Mesendoderm (in vitro differentiated cells): ENCODE results near the gene KLK14.

ENCODE experiments used
- DNase-seq: peaks from one replicate; pipeline ENCODE4 v3.0.0; 2013
- H2AK5ac ChIP-seq: 2 replicates; pipeline ENCODE4 v1.6.1; 2013; ENCODE audit warnings: low read length, inconsistent platforms
- H2BK120ac ChIP-seq: 2 replicates; pipeline ENCODE4 v1.6.1; 2013; ENCODE audit warnings: low read depth, mild to moderate bottlenecking, low read length, moderate library complexity, mixed read lengths
- H2BK15ac ChIP-seq: replicated peaks from 2 replicates; pipeline ENCODE4 v1.6.1; 2013; ENCODE audit warnings: low read depth, mild to moderate bottlenecking, moderate library complexity
- H2BK5ac ChIP-seq: 2 replicates; pipeline ENCODE4 v1.6.1; 2013; ENCODE audit warnings: low read length, inconsistent platforms
- H3K18ac ChIP-seq: 2 replicates; pipeline ENCODE4 v1.6.1; 2013; ENCODE audit warnings: mild to moderate bottlenecking, low read length, mixed read lengths
- H3K23ac ChIP-seq: one replicate; pipeline ENCODE4 v1.6.1; 2013; ENCODE audit warnings: low read length
- H3K27ac ChIP-seq: 2 replicates; pipeline ENCODE4 v1.5.1; 2013; ENCODE audit warnings: low read depth, mild to moderate bottlenecking, inconsistent platforms, low read length, moderate library complexity
- H3K27me3 ChIP-seq: 2 replicates; pipeline ENCODE4 v1.6.1; 2013; ENCODE audit warnings: low read length, control low read depth, mild to moderate bottlenecking, inconsistent platforms; ENCODE audit not compliant: insufficient read depth, poor library complexity
- H3K36me3 ChIP-seq: 2 replicates; pipeline ENCODE4 v1.6.1; 2013; ENCODE audit warnings: low read length, inconsistent platforms; ENCODE audit not compliant: control insufficient read depth, insufficient read depth
- H3K4ac ChIP-seq: one replicate; pipeline ENCODE4 v1.6.1; 2013; ENCODE audit warnings: low read depth, mild to moderate bottlenecking, low read length, moderate library complexity
- H3K4me1 ChIP-seq: 2 replicates; pipeline ENCODE4 v1.6.1; 2013; ENCODE audit warnings: low read depth, low read length, inconsistent platforms; ENCODE audit not compliant: control insufficient read depth
- H3K4me2 ChIP-seq: 2 replicates; pipeline ENCODE4 v1.6.1; 2013; ENCODE audit warnings: low read length
- H3K4me3 ChIP-seq: 2 replicates; pipeline ENCODE4 v1.5.1; 2013; ENCODE audit warnings: mild to moderate bottlenecking, low read length
- H3K56ac ChIP-seq: one replicate; pipeline ENCODE4 v1.6.1; 2013; ENCODE audit warnings: low read length
- H3K79me1 ChIP-seq: 2 replicates; pipeline ENCODE4 v1.6.1; 2013; ENCODE audit warnings: low read length, inconsistent platforms
- H3K79me2 ChIP-seq: 2 replicates; pipeline ENCODE4 v1.6.1; 2013; ENCODE audit warnings: mild to moderate bottlenecking, low read length; ENCODE audit not compliant: control insufficient read depth, insufficient read depth
- H3K9ac ChIP-seq: 2 replicates; pipeline ENCODE4 v1.6.1; 2013; ENCODE audit warnings: low read length, inconsistent platforms
- H4K5ac ChIP-seq: one replicate; pipeline ENCODE4 v1.6.1; 2013; ENCODE audit warnings: low read length
- H4K8ac ChIP-seq: one replicate; pipeline ENCODE4 v1.6.1; 2013; ENCODE audit warnings: low read depth, mild to moderate bottlenecking, control low read depth, low read length, moderate library complexity
- WGBS: extraction: QIAGEN DNeasy Blood & Tissue Kit; methylation state at CpG from one replicate; pipeline ENCODE4 v1.1.7; 2013; ENCODE audit warnings: low lambda C conversion rate, missing lambda C conversion rate; ENCODE audit not compliant: insufficient coverage; ENCODE audit errors: extremely low coverage; 5-methylcytosine and 5-hydroxymethylcytosine counted together

Gene KLK14

GRCh38 chr19:51127032-51127431 lies 44.3 kb upstream of the KLK14 start:
- no peak overlapping the region for H2BK15ac ChIP-seq
- H3K9ac ChIP-seq, result no peak overlapping the region
- no peaks in the 10 kb centered on the region for H3K27me3 ChIP-seq
- H2AK5ac ChIP-seq, result no peak overlapping the region
- no CpG with 5 or more reads among the region's 6 CpGs for WGBS
- H3K4ac ChIP-seq, result no peak overlapping the region
- H3K23ac ChIP-seq, result no peak overlapping the region
- no peak overlapping the region for H3K27ac ChIP-seq
- H3K4me2 ChIP-seq, result no peak overlapping the region
- no peak overlapping the region for H3K18ac ChIP-seq
- no peaks in the 10 kb centered on the region for H3K79me2 ChIP-seq
- H2BK5ac ChIP-seq, result no peak overlapping the region
- no peaks in the 10 kb centered on the region for H3K79me1 ChIP-seq
- H3K4me1 ChIP-seq, result no peaks in the 10 kb centered on the region
- no peak overlapping the region for H3K4me3 ChIP-seq
- H3K56ac ChIP-seq, result no peak overlapping the region
- no peak overlapping the region for H4K8ac ChIP-seq
- H2BK120ac ChIP-seq, result no peak overlapping the region
- DNase-seq, result no peak
- no peaks in the 10 kb centered on the region for H3K36me3 ChIP-seq
- no peak overlapping the region for H4K5ac ChIP-seq

- H3K79me2 ChIP-seq, result no peaks in the 10 kb centered on the region
- H2AK5ac ChIP-seq, result no peak overlapping the region
- no peak overlapping the region for H4K5ac ChIP-seq
- no peak overlapping the region for H3K4me2 ChIP-seq
- no peak overlapping the region for H2BK120ac ChIP-seq
- no peak overlapping the region for H3K4me3 ChIP-seq
- H3K36me3 ChIP-seq, result no peaks in the 10 kb centered on the region
- H3K27ac ChIP-seq, result no peak overlapping the region
- no peak overlapping the region for H3K9ac ChIP-seq
- no peak overlapping the region for H3K18ac ChIP-seq
- H3K79me1 ChIP-seq, result no peaks in the 10 kb centered on the region
- no peak for DNase-seq
- no peak overlapping the region for H4K8ac ChIP-seq
- H3K56ac ChIP-seq, result no peak overlapping the region
- H3K4me1 ChIP-seq, result no peaks in the 10 kb centered on the region
- H2BK15ac ChIP-seq, result no peak overlapping the region
- H3K27me3 ChIP-seq, result no peaks in the 10 kb centered on the region
- H3K23ac ChIP-seq, result no peak overlapping the region
- no peak overlapping the region for H2BK5ac ChIP-seq
- no CpG with 5 or more reads among the region's 16 CpGs for WGBS
- H3K4ac ChIP-seq, result no peak overlapping the region
Observed at GRCh38 chr19:51125421-51126075, 42.9 kb upstream of the KLK14 start.

GRCh38 chr19:51124729-51125128 lies 42.0 kb upstream of the KLK14 start, which contains the start of gene SIGLEC9:
Gene SIGLEC9, plus strand, starts transcription at chr19:51124906. Its CDS starts 69 bp downstream, at chr19:51124975.
- no peak within 1 kb of the TSS for H3K27ac ChIP-seq
- H3K4me1 ChIP-seq, result no peaks in the 10 kb centered on the region
- no peaks in the 10 kb centered on the region for H3K36me3 ChIP-seq
- H3K9ac ChIP-seq, result no peak within 1 kb of the TSS
- H4K8ac ChIP-seq, result no peak within 1 kb of the TSS
- no peak within 1 kb of the TSS for H3K4ac ChIP-seq
- H3K4me2 ChIP-seq, result no peak within 1 kb of the TSS
- no peak within 1 kb of the TSS for H2BK5ac ChIP-seq
- H2BK15ac ChIP-seq, result no peak within 1 kb of the TSS
- H2AK5ac ChIP-seq, result no peak within 1 kb of the TSS
- H3K56ac ChIP-seq, result no peak within 1 kb of the TSS
- no peak within 1 kb of the TSS for H3K4me3 ChIP-seq
- H3K79me1 ChIP-seq, result no peaks in the 10 kb centered on the region
- H3K79me2 ChIP-seq, result no peaks in the 10 kb centered on the region
- no peak within 1 kb of the TSS for H2BK120ac ChIP-seq
- no peak within 1 kb of the TSS for H3K23ac ChIP-seq
- no CpG with 5 or more reads among the region's 14 CpGs for WGBS
- no peak within 1 kb of the TSS for H4K5ac ChIP-seq
- no peaks in the 10 kb centered on the region for H3K27me3 ChIP-seq
- no peak for DNase-seq
- H3K18ac ChIP-seq, result no peak within 1 kb of the TSS

GRCh38 chr19:51124216-51124615 lies 41.5 kb upstream of the KLK14 start:
- Histone ChIP-seq H4K8ac (no peak overlapping the region), H3K9ac (no peak overlapping the region), H2BK15ac (no peak overlapping the region), H2BK5ac (no peak overlapping the region), H3K4me2 (no peak overlapping the region), H3K79me2 (no peaks in the 10 kb centered on the region), H3K56ac (no peak overlapping the region), H3K27me3 (no peaks in the 10 kb centered on the region), H3K79me1 (no peaks in the 10 kb centered on the region), H3K4me1 (no peaks in the 10 kb centered on the region), H4K5ac (no peak overlapping the region), H3K18ac (no peak overlapping the region), H2AK5ac (no peak overlapping the region), H3K27ac (no peak overlapping the region), H3K36me3 (no peaks in the 10 kb centered on the region), H3K4ac (no peak overlapping the region), H2BK120ac (no peak overlapping the region), H3K23ac (no peak overlapping the region), H3K4me3 (no peak overlapping the region)
- DNase-seq, result no peak
- no CpG with 5 or more reads among the region's 9 CpGs for WGBS

GRCh38 chr19:51123802-51124201 lies 41.1 kb upstream of the KLK14 start:
- no peak for DNase-seq
- Histone ChIP-seq H3K27ac (no peak overlapping the region), H4K5ac (no peak overlapping the region), H3K79me1 (no peaks in the 10 kb centered on the region), H3K36me3 (no peaks in the 10 kb centered on the region), H3K56ac (no peak overlapping the region), H3K4me2 (no peak overlapping the region), H3K4me3 (no peak overlapping the region), H2BK5ac (no peak overlapping the region), H2BK15ac (no peak overlapping the region), H3K27me3 (no peaks in the 10 kb centered on the region), H3K18ac (no peak overlapping the region), H2BK120ac (no peak overlapping the region), H2AK5ac (no peak overlapping the region), H3K23ac (no peak overlapping the region), H3K4ac (no peak overlapping the region), H4K8ac (no peak overlapping the region), H3K79me2 (no peaks in the 10 kb centered on the region), H3K9ac (no peak overlapping the region), H3K4me1 (no peaks in the 10 kb centered on the region)
- WGBS, result no CpG with 5 or more reads among the region's 9 CpGs

GRCh38 chr19:51123381-51123800 lies 40.7 kb upstream of the KLK14 start:
- Histone ChIP-seq H3K18ac (no peak overlapping the region), H4K8ac (no peak overlapping the region), H3K27ac (no peak overlapping the region), H3K79me1 (no peaks in the 10 kb centered on the region), H3K79me2 (no peaks in the 10 kb centered on the region), H3K9ac (no peak overlapping the region), H3K4me2 (no peak overlapping the region), H3K4me1 (no peaks in the 10 kb centered on the region), H3K4ac (no peak overlapping the region), H3K23ac (no peak overlapping the region), H3K36me3 (no peaks in the 10 kb centered on the region), H3K4me3 (no peak overlapping the region), H2BK120ac (no peak overlapping the region), H3K56ac (no peak overlapping the region), H4K5ac (no peak overlapping the region), H2BK15ac (no peak overlapping the region), H3K27me3 (no peaks in the 10 kb centered on the region), H2BK5ac (no peak overlapping the region), H2AK5ac (no peak overlapping the region)
- WGBS, result no CpG with 5 or more reads among the region's 6 CpGs
- DNase-seq, result no peak
